ENCODE measurements around the gene CMA1. TPM values are rescaled to one million over a fixed set of nuclear protein-coding genes. Genes with fewer than 3 reads are reported as not detected.

The CMA1 gene
- polyA plus RNA-seq, 3 donors: not detected

GRCh38 chr14:24465805-24466204 is 42.3 kb downstream of the CMA1 start:
- Mint-ChIP-seq H3K9me3 (peaks cover 0 to 5% (median 3%) of the 10 kb centered on the region in 7 donors), H3K36me3 (no peaks in the 10 kb centered on the region), H3K27ac (no peak overlapping the region), H3K4me3 (no peak overlapping the region), H3K27me3 (ENCODE audit: low read depth in 3 of 3) (peaks cover 0 to 1% (median 0%) of the 10 kb centered on the region in 3 donors), H3K4me1 (no peaks in the 10 kb centered on the region)
- no peak for DNase-seq
- Histone ChIP-seq H3K36me3 (replicated peaks in 1 of 2; ENCODE audit: control insufficient read depth in 1 of 2, insufficient read depth in 2 of 2, low read length in 2 of 2) (no peaks in the 10 kb centered on the region), H3K4me3 (replicated peaks in 1 of 3; ENCODE audit: low read depth in 2 of 3, low read length in 3 of 3) (no peak overlapping the region), H3K4me2 (replicated peaks; ENCODE audit: extremely low read depth, low read length, poor library complexity, severe bottlenecking) (no peak overlapping the region), H3K4me1 (ENCODE audit: control insufficient read depth in 1 of 2, insufficient read depth in 2 of 2, low read length in 2 of 2) (no peaks in the 10 kb centered on the region), H3K27ac (ENCODE audit: low read depth in 1 of 2, low read length in 2 of 2) (no peak overlapping the region), H2AFZ (ENCODE audit: insufficient read depth, low read depth, low read length, poor library complexity, severe bottlenecking) (no peak overlapping the region), H4K20me1 (ENCODE audit: insufficient read depth, low read length) (no peaks in the 10 kb centered on the region), H3K9me3 (replicated peaks in 1 of 2; ENCODE audit: control insufficient read depth in 1 of 2, insufficient read depth in 1 of 2, low read length in 2 of 2) (no peaks in the 10 kb centered on the region), H3K79me2 (ENCODE audit: insufficient read depth, low read length) (no peaks in the 10 kb centered on the region), H3K9ac (ENCODE audit: insufficient read depth, low read length, poor library complexity, severe bottlenecking) (no peak overlapping the region), H3K27me3 (ENCODE audit: control insufficient read depth in 2 of 2, insufficient read depth in 2 of 2, low read length in 2 of 2) (no peaks in the 10 kb centered on the region)
- no CpG with 5 or more reads among the region's 3 CpGs for WGBS (ENCODE audit: insufficient coverage)
- TF ChIP-seq CTCF (IDR thresholded peaks at IDR 0.05): no peak
- intact Hi-C loops (cut with micrococcal nuclease): no loop called here

GRCh38 chr14:24465368-24465767 is 42.7 kb downstream of the CMA1 start:
- Histone ChIP-seq H3K27me3 (ENCODE audit: control insufficient read depth in 2 of 2, insufficient read depth in 2 of 2, low read length in 2 of 2) (no peaks in the 10 kb centered on the region), H3K4me3 (replicated peaks in 1 of 3; ENCODE audit: low read depth in 2 of 3, low read length in 3 of 3) (no peak overlapping the region), H3K79me2 (ENCODE audit: insufficient read depth, low read length) (no peaks in the 10 kb centered on the region), H3K36me3 (replicated peaks in 1 of 2; ENCODE audit: control insufficient read depth in 1 of 2, insufficient read depth in 2 of 2, low read length in 2 of 2) (no peaks in the 10 kb centered on the region), H3K27ac (ENCODE audit: low read depth in 1 of 2, low read length in 2 of 2) (no peak overlapping the region), H3K9ac (ENCODE audit: insufficient read depth, low read length, poor library complexity, severe bottlenecking) (no peak overlapping the region), H4K20me1 (ENCODE audit: insufficient read depth, low read length) (no peaks in the 10 kb centered on the region), H3K9me3 (replicated peaks in 1 of 2; ENCODE audit: control insufficient read depth in 1 of 2, insufficient read depth in 1 of 2, low read length in 2 of 2) (no peaks in the 10 kb centered on the region), H2AFZ (ENCODE audit: insufficient read depth, low read depth, low read length, poor library complexity, severe bottlenecking) (no peak overlapping the region), H3K4me1 (ENCODE audit: control insufficient read depth in 1 of 2, insufficient read depth in 2 of 2, low read length in 2 of 2) (no peaks in the 10 kb centered on the region), H3K4me2 (replicated peaks; ENCODE audit: extremely low read depth, low read length, poor library complexity, severe bottlenecking) (no peak overlapping the region)
- 94% methylated on average over 2 of the region's 3 CpGs for WGBS (ENCODE audit: insufficient coverage)
- H3K27ac Mint-ChIP-seq: no peak overlapping the region
- H3K36me3 Mint-ChIP-seq: no peaks in the 10 kb centered on the region
- H3K9me3 Mint-ChIP-seq: peaks cover 0 to 3% (median 2%) of the 10 kb centered on the region in 7 donors
- intact Hi-C loops (cut with micrococcal nuclease): no loop called here
- TF ChIP-seq CTCF (IDR thresholded peaks at IDR 0.05): no peak
- H3K4me1 Mint-ChIP-seq: no peaks in the 10 kb centered on the region
- no peak for DNase-seq
- no peak overlapping the region for H3K4me3 Mint-ChIP-seq
- H3K27me3 Mint-ChIP-seq (ENCODE audit: low read depth in 3 of 3): peaks cover 0 to 3% (median 0%) of the 10 kb centered on the region in 3 donors
